NCI-H2081 treated with DMSO at 0.1 percent for 48 hours (cell line): ENCODE data around the gene TP53I11.

Experiments used
- DNase-seq: peaks from one replicate; lab custom pipeline; 2025; lab: John Stamatoyannopoulos, UW

Gene TP53I11

DNA sequence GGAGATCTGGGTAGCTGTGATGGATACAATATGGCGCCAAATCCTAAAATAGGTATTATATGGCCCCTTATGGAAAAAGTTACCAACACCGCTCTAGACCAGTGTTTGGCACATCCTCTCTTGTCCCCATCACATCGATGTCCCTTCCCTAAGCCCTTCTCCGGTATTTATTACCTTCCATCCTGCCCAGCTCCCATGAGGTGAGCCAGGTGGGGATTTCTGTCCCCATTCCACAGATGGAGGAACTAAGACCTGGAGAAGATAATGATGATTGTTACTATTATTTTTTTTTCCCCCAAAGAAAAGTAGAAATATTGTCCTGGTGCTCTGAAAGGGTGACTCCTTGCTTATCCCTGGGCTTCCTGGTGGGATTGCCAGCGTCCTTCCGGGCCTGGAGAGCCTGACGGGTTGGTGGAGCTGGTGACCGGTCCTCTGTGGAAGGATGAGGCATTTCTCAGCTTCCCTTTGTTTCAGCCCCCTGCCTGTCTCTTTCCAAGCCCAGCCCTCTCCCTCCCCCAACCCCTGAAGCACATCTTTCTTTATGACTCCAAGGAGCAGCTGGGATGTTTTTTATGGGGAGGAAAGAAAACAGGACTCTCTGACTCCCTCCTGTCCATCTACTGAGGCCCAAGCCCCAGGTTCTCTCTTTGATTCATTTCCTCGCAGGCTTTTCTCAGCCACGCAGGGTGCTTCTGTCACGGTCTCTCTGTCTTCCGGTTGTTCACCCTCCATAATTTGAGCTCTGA lies 65.4 kb downstream of the TP53I11 start:
- DNase-seq, result no peak

DNA sequence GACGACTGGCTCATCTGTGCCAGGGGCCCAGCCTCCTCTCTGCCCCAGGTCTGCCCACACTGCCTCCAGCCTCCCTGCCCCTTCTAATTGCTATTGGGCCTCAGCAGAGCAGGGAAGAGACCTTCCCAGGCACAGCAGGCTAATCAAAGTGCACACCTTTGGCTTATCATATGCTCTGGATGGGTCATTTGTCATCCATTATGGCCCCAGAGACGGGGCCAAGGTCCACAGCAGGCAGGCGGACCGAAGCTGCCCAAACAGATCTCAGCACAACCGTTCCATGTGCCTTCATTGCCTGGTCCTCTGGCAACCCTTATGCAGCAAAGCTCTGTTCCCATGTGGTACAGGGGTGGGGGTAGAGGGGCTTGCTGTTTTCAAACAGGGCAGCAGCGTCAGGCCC lies 66.6 kb downstream of the TP53I11 start:
- DNase-seq, result no peak

DNA sequence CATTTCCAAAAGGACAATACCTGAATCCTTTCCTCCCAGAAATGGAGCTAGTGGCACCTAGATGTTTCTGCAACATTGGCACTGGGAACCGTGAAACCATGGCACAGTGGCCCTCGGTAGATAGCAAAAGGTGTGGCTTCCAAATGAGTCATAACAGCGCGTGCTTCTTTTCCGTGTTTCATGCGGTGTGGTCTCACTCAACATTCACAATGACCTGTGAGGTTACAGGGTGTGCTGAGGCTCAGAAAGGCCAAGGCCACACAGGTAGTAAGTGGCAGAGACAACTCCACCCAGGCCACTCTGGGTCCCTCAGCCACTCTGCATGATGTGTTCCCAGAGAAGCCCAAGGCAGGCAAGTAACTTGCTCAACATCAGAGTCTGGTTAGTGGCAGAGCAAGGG lies 67.4 kb downstream of the TP53I11 start:
- DNase-seq, result no peak
